ENCODE data around the gene TPO. TPM values are rescaled to one million over a fixed set of nuclear protein-coding genes. Genes with fewer than 3 reads are reported as not detected.

TPO gene
- total RNA-seq, 1 experiment from 2014 or later = not detected

DNA sequence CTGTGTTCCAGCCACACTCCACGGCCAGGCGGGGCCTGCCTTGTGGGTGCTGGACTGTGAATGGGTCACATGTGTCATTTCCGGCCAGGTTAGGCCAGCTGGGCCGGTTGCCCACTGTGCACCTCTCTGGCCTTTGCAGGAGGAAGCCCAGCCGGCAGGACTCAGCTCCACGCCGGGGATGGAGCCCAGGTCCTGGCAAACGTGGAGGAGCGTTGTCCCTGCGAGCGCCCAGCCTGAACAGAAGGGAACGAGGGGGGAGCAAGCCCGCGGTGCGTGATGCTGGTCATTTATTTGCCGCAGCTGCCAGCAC is 178.2 kb downstream of the TPO start:
- Mint-ChIP-seq H3K27ac (ENCODE audit: low read depth, unreplicated experiment) (no peak overlapping the region), H3K4me3 (ENCODE audit: unreplicated experiment) (no peak overlapping the region), H3K9me3 (ENCODE audit: unreplicated experiment) (no peaks in the 10 kb centered on the region), H3K27me3 (ENCODE audit: insufficient read depth, unreplicated experiment) (no peaks in the 10 kb centered on the region), H3K4me1 (ENCODE audit: insufficient read depth, unreplicated experiment) (peaks cover 15% of the 10 kb centered on the region), H3K36me3 (ENCODE audit: insufficient read depth, unreplicated experiment) (peaks cover 5% of the 10 kb centered on the region)
- CTCF ChIA-PET = interaction anchor here (1.0 to 1.1 kb wide), 2 partner anchors 45 to 151 kb away, joined by 3 read pairs; no protein-coding TSS in a partner anchor
- intact Hi-C loops (cut with micrococcal nuclease) = loop anchor here (5.0 kb wide), 2 partner anchors 86 to 161 kb away; no protein-coding TSS in a partner anchor
- BruUV-seq (replicated peaks) = no TSS peak
- no peak for DNase-seq (ENCODE audit: unreplicated experiment)
- TF ChIP-seq, protein P1, sequence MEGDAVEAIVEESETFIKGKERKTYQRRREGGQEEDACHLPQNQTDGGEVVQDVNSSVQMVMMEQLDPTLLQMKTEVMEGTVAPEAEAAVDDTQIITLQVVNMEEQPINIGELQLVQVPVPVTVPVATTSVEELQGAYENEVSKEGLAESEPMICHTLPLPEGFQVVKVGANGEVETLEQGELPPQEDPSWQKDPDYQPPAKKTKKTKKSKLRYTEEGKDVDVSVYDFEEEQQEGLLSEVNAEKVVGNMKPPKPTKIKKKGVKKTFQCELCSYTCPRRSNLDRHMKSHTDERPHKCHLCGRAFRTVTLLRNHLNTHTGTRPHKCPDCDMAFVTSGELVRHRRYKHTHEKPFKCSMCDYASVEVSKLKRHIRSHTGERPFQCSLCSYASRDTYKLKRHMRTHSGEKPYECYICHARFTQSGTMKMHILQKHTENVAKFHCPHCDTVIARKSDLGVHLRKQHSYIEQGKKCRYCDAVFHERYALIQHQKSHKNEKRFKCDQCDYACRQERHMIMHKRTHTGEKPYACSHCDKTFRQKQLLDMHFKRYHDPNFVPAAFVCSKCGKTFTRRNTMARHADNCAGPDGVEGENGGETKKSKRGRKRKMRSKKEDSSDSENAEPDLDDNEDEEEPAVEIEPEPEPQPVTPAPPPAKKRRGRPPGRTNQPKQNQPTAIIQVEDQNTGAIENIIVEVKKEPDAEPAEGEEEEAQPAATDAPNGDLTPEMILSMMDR (IDR thresholded peaks at IDR 0.05; ENCODE audit: unreplicated experiment) = no peak
- POLR2A ChIA-PET = no interaction called here

Measured in MCF 10A (cell line).